Neural cell (in vitro differentiated cells): ENCODE results near the gene ZNF500. TPM values are rescaled to one million over a fixed set of nuclear protein-coding genes. Genes with fewer than 3 reads are reported as not detected.

Experiments
- H2AFZ ChIP-seq: fragments of 200-600, 300-800 bp; sonication (generic), shearing (Covaris generic); 2 replicates; pipeline ENCODE4 v1.6.0; 2014; ENCODE audit warnings: low read depth, mild to moderate bottlenecking, antibody characterized with exemption, low read length, moderate library complexity
- H3F3A ChIP-seq: fragments of 200-600 bp; shearing (Covaris generic); 2 replicates; pipeline ENCODE4 v1.6.1; 2016; ENCODE audit warnings: mild to moderate bottlenecking, moderate library complexity, mixed read lengths, antibody characterized with exemption, low read length; ENCODE audit not compliant: insufficient read depth, poor library complexity, severe bottlenecking
- H3K27ac ChIP-seq: fragments of 200-600, 300-800 bp; sonication (generic), shearing (Covaris generic); 2 replicates; pipeline ENCODE4 v1.5.1; 2014; ENCODE audit warnings: mild to moderate bottlenecking, low read length, moderate library complexity
- H3K27me3 ChIP-seq: fragments of 300-800, 200-600 bp; sonication (generic), shearing (Covaris generic); 2 replicates; pipeline ENCODE4 v1.6.0; 2014; ENCODE audit warnings: mild to moderate bottlenecking, low read depth, low read length, moderate library complexity; ENCODE audit not compliant: insufficient read depth
- H3K36me3 ChIP-seq: fragments of 300-800, 200-600 bp; sonication (generic), shearing (Covaris generic); 2 replicates; pipeline ENCODE4 v1.5.1; 2014; ENCODE audit warnings: mild to moderate bottlenecking, antibody characterized with exemption, low read length, moderate library complexity; ENCODE audit not compliant: insufficient read depth
- H3K4me2 ChIP-seq: fragments of 300-800, 200-600 bp; sonication (generic), shearing (Covaris generic); 2 replicates; pipeline ENCODE4 v1.6.0; 2014; ENCODE audit warnings: mild to moderate bottlenecking, low read length
- H3K4me3 ChIP-seq: fragments of 300-800, 200-600 bp; sonication (generic), shearing (Covaris generic); 2 replicates; pipeline ENCODE4 v1.5.1; 2014; ENCODE audit warnings: mild to moderate bottlenecking, low read length, moderate library complexity
- H3K79me2 ChIP-seq: fragments of 200-600 bp; shearing (Covaris generic); replicated peaks from 2 replicates; pipeline ENCODE4 v1.6.0; 2014; ENCODE audit warnings: mild to moderate bottlenecking, low read length, moderate library complexity; ENCODE audit not compliant: insufficient read depth
- H3K9ac ChIP-seq: fragments of 300-800, 200-600 bp; sonication (generic), shearing (Covaris generic); 2 replicates; pipeline ENCODE4 v1.6.1; 2016; ENCODE audit warnings: mild to moderate bottlenecking, low read length, mixed read lengths
- H3K9me2 ChIP-seq: fragments of 200-600 bp; shearing (Covaris generic); 2 replicates; pipeline ENCODE4 v1.6.1; 2016; ENCODE audit warnings: mild to moderate bottlenecking, low read length, mixed read lengths; ENCODE audit not compliant: insufficient read depth
- H3K9me3 ChIP-seq: fragments of 200-600, 300-800 bp; sonication (generic), shearing (Covaris generic); 2 replicates; pipeline ENCODE4 v1.6.1; 2016; ENCODE audit warnings: mild to moderate bottlenecking, mixed run types, low read length, moderate library complexity, mixed read lengths
- H4K20me1 ChIP-seq: fragments of 200-600 bp; shearing (Covaris generic); 2 replicates; pipeline ENCODE4 v1.6.1; 2016; ENCODE audit warnings: mild to moderate bottlenecking, mixed run types; ENCODE audit not compliant: insufficient read depth
- CTCF ChIP-seq: fragments of 450-650 bp; IDR thresholded peaks from 2 replicates; pipeline ENCODE4 v1.5.1; 2014; ENCODE audit warnings: antibody characterized with exemption, mild to moderate bottlenecking, moderate library complexity; ENCODE audit not compliant: poor library complexity, severe bottlenecking
- EP300 ChIP-seq: fragments of 450-650 bp; conservative IDR thresholded peaks from 2 replicates; pipeline ENCODE4 v1.6.1; 2014; ENCODE audit warnings: antibody characterized with exemption, mild to moderate bottlenecking, moderate library complexity; ENCODE audit not compliant: poor library complexity, severe bottlenecking
- EZH2 ChIP-seq: fragments of 200-600, 300-800 bp; shearing (Covaris generic), sonication (generic); IDR thresholded peaks from 2 replicates; pipeline ENCODE4 v1.6.1; 2014; ENCODE audit warnings: antibody characterized with exemption, low read length, borderline replicate concordance, mild to moderate bottlenecking; ENCODE audit not compliant: insufficient read depth, poor library complexity, severe bottlenecking
- MXI1 ChIP-seq: fragments of 450-650 bp; conservative IDR thresholded peaks from 2 replicates; pipeline ENCODE4 v1.6.1; 2014; ENCODE audit warnings: antibody characterized with exemption, mild to moderate bottlenecking; ENCODE audit not compliant: poor library complexity, severe bottlenecking
- POLR2AphosphoS5 ChIP-seq: IDR thresholded peaks from 2 replicates; pipeline ENCODE4 v1.6.1; 2012
- REST ChIP-seq: IDR thresholded peaks from 2 replicates; pipeline ENCODE4 v1.6.1; 2012; ENCODE audit warnings: borderline replicate concordance
- SMC3 ChIP-seq: fragments of 450-650 bp; conservative IDR thresholded peaks from 2 replicates; pipeline ENCODE4 v1.6.1; 2014; ENCODE audit warnings: antibody characterized with exemption, mild to moderate bottlenecking, moderate library complexity; ENCODE audit not compliant: poor library complexity
- TAF1 ChIP-seq: IDR thresholded peaks from 2 replicates; pipeline ENCODE4 v1.6.1; 2012; ENCODE audit warnings: low read depth
- polyA plus RNA-seq: library from polyadenylated mRNA; depleted of rRNA; stranded (reverse); fragments of >200 nt; gene quantifications from 2 replicates; pipeline ENCODE4 v1.2.3, GENCODE V29; 2014

Gene ZNF500
- polyA plus RNA-seq, 1 donor from 2014 or later, result 16.0 TPM

GRCh38 chr16:4704491-4704890 lies 62.5 kb downstream of the ZNF500 start:
- Histone ChIP-seq H2AFZ (no peak overlapping the region), H3K4me3 (no peak overlapping the region), H3K4me2 (no peak overlapping the region), H3K9ac (no peak overlapping the region), H3F3A (no peaks in the 10 kb centered on the region), H3K79me2 (no peaks in the 10 kb centered on the region), H3K27ac (no peak overlapping the region), H3K36me3 (no peaks in the 10 kb centered on the region), H3K27me3 (no peaks in the 10 kb centered on the region), H4K20me1 (no peaks in the 10 kb centered on the region), H3K9me2 (no peaks in the 10 kb centered on the region), H3K9me3 (no peaks in the 10 kb centered on the region)
- TF ChIP-seq EZH2, result no peak
- no peak for TF ChIP-seq TAF1
- TF ChIP-seq POLR2AphosphoS5, result no peak
- no peak for TF ChIP-seq REST
- TF ChIP-seq CTCF, result no peak
- TF ChIP-seq SMC3, result no peak

GRCh38 chr16:4703906-4704305 lies 63.1 kb downstream of the ZNF500 start:
- no peaks in the 10 kb centered on the region for H3K36me3 ChIP-seq
- no peaks in the 10 kb centered on the region for H3F3A ChIP-seq
- no peak overlapping the region for H3K4me3 ChIP-seq
- no peaks in the 10 kb centered on the region for H4K20me1 ChIP-seq
- H3K79me2 ChIP-seq, result no peaks in the 10 kb centered on the region
- no peaks in the 10 kb centered on the region for H3K9me3 ChIP-seq
- H3K27me3 ChIP-seq, result no peaks in the 10 kb centered on the region
- TF ChIP-seq MXI1, result no peak
- no peak for TF ChIP-seq EZH2
- TF ChIP-seq CTCF, result no peak
- TF ChIP-seq TAF1, result no peak
- TF ChIP-seq EP300, result no peak
- TF ChIP-seq REST, result no peak
- H3K27ac ChIP-seq, result no peak overlapping the region
- H3K4me2 ChIP-seq, result no peak overlapping the region
- no peak overlapping the region for H2AFZ ChIP-seq
- H3K9ac ChIP-seq, result no peak overlapping the region
- no peaks in the 10 kb centered on the region for H3K9me2 ChIP-seq
